Measurements from ENCODE around the gene AAMP. TPM values are rescaled to one million over a fixed set of nuclear protein-coding genes. Genes with fewer than 3 reads are reported as not detected.

AAMP gene
- total RNA-seq, 1 experiment from 2014 or later = 125 TPM

- DNase-seq (ENCODE audit: low spot score) (no peak), ATAC-seq (no peak)
- ChIA-PET CTCF (interaction anchor here (0.6 to 1.5 kb wide), 3 partner anchors 8 to 61 kb away, joined by 3 to 4 read pairs (median 4); no protein-coding TSS in a partner anchor), POLR2A (no interaction called here)
- H3K4me3 Mint-ChIP-seq = no peak overlapping the region
- TF ChIP-seq TP53 (CRISPR knock-in tag; IDR thresholded peaks at IDR 0.05) (no peak), SOX15 (CRISPR knock-in tag; IDR thresholded peaks at IDR 0.05) (no peak), E2F1 (CRISPR knock-in tag; IDR thresholded peaks at IDR 0.05) (no peak), FOXJ3 (CRISPR knock-in tag; IDR thresholded peaks at IDR 0.05; ENCODE audit: borderline replicate concordance) (no peak), ZNF416 (CRISPR knock-in tag; IDR thresholded peaks at IDR 0.05) (no peak), STAT6 (CRISPR knock-in tag; conservative IDR thresholded peaks at IDR 0.05; ENCODE audit: low read depth) (no peak), USF2 (CRISPR knock-in tag; IDR thresholded peaks at IDR 0.05) (no peak), TEAD1 (CRISPR knock-in tag; IDR thresholded peaks at IDR 0.05) (no peak), ATF6 (CRISPR knock-in tag; IDR thresholded peaks at IDR 0.05) (no peak)
- no peaks in the 10 kb centered on the region for H3K4me1 Mint-ChIP-seq
- no peaks in the 10 kb centered on the region for H3K27me3 Mint-ChIP-seq (ENCODE audit: low read depth)
- peaks cover 7% of the 10 kb centered on the region for H3K9me3 Mint-ChIP-seq
- no peak overlapping the region for H3K27ac Mint-ChIP-seq
- peaks cover 79% of the 10 kb centered on the region for H3K36me3 Mint-ChIP-seq
Observed at GRCh38 chr2:218229851-218230250, 40.1 kb downstream of the AAMP start.

- Mint-ChIP-seq H3K4me3 (no peak overlapping the region), H3K27ac (no peak overlapping the region), H3K27me3 (ENCODE audit: low read depth) (no peaks in the 10 kb centered on the region), H3K4me1 (no peaks in the 10 kb centered on the region), H3K9me3 (peaks cover 7% of the 10 kb centered on the region), H3K36me3 (peaks cover 77% of the 10 kb centered on the region)
- ChIA-PET CTCF (interaction anchor here (1.5 kb wide), 1 partner anchor 60 kb away, joined by 4 read pairs; no protein-coding TSS in a partner anchor), POLR2A (no interaction called here)
- TF ChIP-seq FOXP1 (CRISPR knock-in tag; IDR thresholded peaks at IDR 0.05; ENCODE audit: borderline replicate concordance) = no peak
- TF ChIP-seq NFE2L1 (CRISPR knock-in tag; IDR thresholded peaks at IDR 0.05) = no peak
- TF ChIP-seq ATF1 (CRISPR knock-in tag; IDR thresholded peaks at IDR 0.05) = no peak
- no peak for TF ChIP-seq GRHL2 (CRISPR knock-in tag; IDR thresholded peaks at IDR 0.05; ENCODE audit: insufficient replicate concordance, severe bottlenecking)
- TF ChIP-seq TCF7 (CRISPR knock-in tag; IDR thresholded peaks at IDR 0.05; ENCODE audit: low read depth) = no peak
- DNase-seq (ENCODE audit: low spot score) (no peak), ATAC-seq (no peak)
Observed at GRCh38 chr2:218229239-218229638, 40.7 kb downstream of the AAMP start.

- CTCF ChIA-PET = no interaction called here
- peaks cover 7% of the 10 kb centered on the region for H3K9me3 Mint-ChIP-seq
- H3K4me1 Mint-ChIP-seq = no peaks in the 10 kb centered on the region
- peaks cover 71% of the 10 kb centered on the region for H3K36me3 Mint-ChIP-seq
- no peak for ATAC-seq
- no peak overlapping the region for H3K27ac Mint-ChIP-seq
- H3K4me3 Mint-ChIP-seq = no peak overlapping the region
- DNase-seq (ENCODE audit: low spot score) = no peak
- POLR2A ChIA-PET = no interaction called here
- H3K27me3 Mint-ChIP-seq (ENCODE audit: low read depth) = no peaks in the 10 kb centered on the region
- TF ChIP-seq ZNF512 (CRISPR knock-in tag; IDR thresholded peaks at IDR 0.05; ENCODE audit: borderline replicate concordance) (no peak), PRDM15 (CRISPR knock-in tag; IDR thresholded peaks at IDR 0.05) (no peak), ZNF671 (CRISPR knock-in tag; IDR thresholded peaks at IDR 0.05) (no peak), NR3C1 (CRISPR knock-in tag; conservative IDR thresholded peaks at IDR 0.05; ENCODE audit: low read depth) (no peak), ZNF219 (CRISPR knock-in tag; IDR thresholded peaks at IDR 0.05; ENCODE audit: borderline replicate concordance) (no peak)
Observed at GRCh38 chr2:218228366-218229090, 41.4 kb downstream of the AAMP start.
